ENCODE data around the gene ZFP1. TPM values are rescaled to one million over a fixed set of nuclear protein-coding genes. Genes with fewer than 3 reads are reported as not detected.

The ZFP1 gene
- total and polyA plus RNA-seq, 2 of the 4 experiments (the other 2 are of a cell fraction): 3.8 to 16.0 TPM

GRCh38 chr16:75107505-75107904 lies 40.8 kb upstream of the ZFP1 start:
- no peak for ATAC-seq (ENCODE audit: low read depth)
- DNase-seq: no peak
- no peaks in the 10 kb centered on the region for H3K9me3 ChIP-seq (ENCODE audit: control insufficient read depth, insufficient read depth, low read length)
- peaks cover 10% of the 10 kb centered on the region for H4K20me1 ChIP-seq (ENCODE audit: insufficient read depth, low read length)
- no peak overlapping the region for H3K56ac ChIP-seq (ENCODE audit: extremely low read depth, insufficient read depth, low read length)
- H4K8ac ChIP-seq (ENCODE audit: low read depth in 2 of 2, low read length in 2 of 2): peak overlapping the region; percentile 22 to 67; a peak in 2 of 4 replicates
- peak overlapping the region; percentile 37 for H3K14ac ChIP-seq (replicated peaks; ENCODE audit: low read depth, low read length)
- peak overlapping the region; percentile 73; the same call in 1 of the 3 replicates for H2BK15ac ChIP-seq (ENCODE audit: low read depth, low read length)
- peak overlapping the region; percentile 82 for H3K4ac ChIP-seq (ENCODE audit: low read depth, low read length)
- peak overlapping the region; percentile 9 for H2AFZ ChIP-seq (replicated peaks; ENCODE audit: low read length, poor library complexity)
- H3K27me3 ChIP-seq (ENCODE audit: control insufficient read depth, insufficient read depth, low read length): no peaks in the 10 kb centered on the region
- H2BK5ac ChIP-seq (ENCODE audit: low read depth, low read length, poor library complexity, severe bottlenecking): peak overlapping the region; percentile 28
- TF ChIP-seq POLR2A (IDR thresholded peaks at IDR 0.05; ENCODE audit: low read depth, low read length) (no peak), BHLHE40 (IDR thresholded peaks at IDR 0.05; ENCODE audit: low read depth, low read length) (no peak), CEBPB (IDR thresholded peaks at IDR 0.05; ENCODE audit: low read depth, low read length) (no peak), MAFK (IDR thresholded peaks at IDR 0.05; ENCODE audit: low read depth, low read length) (no peak), CTCF (conservative IDR thresholded peaks at IDR 0.05; ENCODE audit: low read depth, low read length) (no peak), RAD21 (IDR thresholded peaks at IDR 0.05; ENCODE audit: low read length) (no peak), RFX5 (IDR thresholded peaks at IDR 0.05; ENCODE audit: low read depth, low read length) (no peak)
- 79% methylated on average over 4 of the region's 10 CpGs; no CpG with 5 or more reads in 1 of the 2 experiments for WGBS, 2 experiments (ENCODE audit: extremely low coverage in 2 of 2, insufficient read length in 1 of 2)
- H3K27ac ChIP-seq (ENCODE audit: insufficient read depth, low read length): peak overlapping the region; percentile 34; the same call in 1 of the 2 replicates
- peak overlapping the region; percentile 89 for H2BK20ac ChIP-seq (ENCODE audit: low read depth, low read length)
- peaks cover 49% of the 10 kb centered on the region for H3K4me1 ChIP-seq (ENCODE audit: control insufficient read depth, insufficient read depth, low read length)
- dilution Hi-C loops (cut with HindIII; ENCODE audit: low sequenced_read_pairs, unreplicated experiment) (no loop called here), intact Hi-C loops (cut with micrococcal nuclease) (no loop called here), in situ Hi-C loops (cut with MboI; ENCODE audit: low sequenced_read_pairs) (loop anchor here (5.0 kb wide), 1 partner anchor 105 kb away; no protein-coding TSS in a partner anchor)
- BruUV-seq (replicated peaks): no TSS peak
- H3K79me1 ChIP-seq (ENCODE audit: low read depth in 1 of 2, low read length in 2 of 2): peaks cover 16 to 62% of the 10 kb centered on the region in 2 experiments
- no peak overlapping the region for H3K23ac ChIP-seq (ENCODE audit: low read depth, low read length)
- peak overlapping the region; percentile 43 for H4K5ac ChIP-seq (ENCODE audit: low read depth, low read length)
- H3K18ac ChIP-seq (ENCODE audit: low read depth, low read length): peak overlapping the region; percentile 62
- peak overlapping the region; percentile 97 for H2AK5ac ChIP-seq (ENCODE audit: low read depth, low read length)
- peak overlapping the region; percentile 17; the same call in 1 of the 2 replicates for H3K4me2 ChIP-seq (ENCODE audit: low read depth, low read length)
- peak overlapping the region; percentile 47 for H2AK9ac ChIP-seq (replicated peaks; ENCODE audit: low read depth, low read length, poor library complexity)
- ChIA-PET CTCF (no interaction called here), POLR2A (ENCODE audit: unreplicated experiment) (interaction anchor here (0.6 kb wide), 1 partner anchor 19 kb away, joined by 6 read pairs; no protein-coding TSS in a partner anchor)
- peak overlapping the region; percentile 33; the same call in 1 of the 2 replicates for H2BK120ac ChIP-seq (ENCODE audit: low read depth, low read length)
- H3K4me3 ChIP-seq (ENCODE audit: insufficient read depth, low read depth, low read length): no peak overlapping the region
- peaks cover 25% of the 10 kb centered on the region for H3K9me1 ChIP-seq (ENCODE audit: insufficient read depth, low read length)
- H3K36me3 ChIP-seq (ENCODE audit: control insufficient read depth, insufficient read depth, low read length): no peaks in the 10 kb centered on the region; the same call in 1 of the 2 replicates
- H3K9ac ChIP-seq (ENCODE audit: low read depth, low read length): no peak overlapping the region
- peak overlapping the region; percentile 78 for H4K91ac ChIP-seq (ENCODE audit: insufficient read depth, low read depth, low read length)

Measured in IMR-90 (cell line).